ENCODE results near the gene BIK. TPM values are rescaled to one million over a fixed set of nuclear protein-coding genes. Genes with fewer than 3 reads are reported as not detected.

Gene BIK
- polyA plus RNA-seq, 1 donor: 2.1 TPM

DNA sequence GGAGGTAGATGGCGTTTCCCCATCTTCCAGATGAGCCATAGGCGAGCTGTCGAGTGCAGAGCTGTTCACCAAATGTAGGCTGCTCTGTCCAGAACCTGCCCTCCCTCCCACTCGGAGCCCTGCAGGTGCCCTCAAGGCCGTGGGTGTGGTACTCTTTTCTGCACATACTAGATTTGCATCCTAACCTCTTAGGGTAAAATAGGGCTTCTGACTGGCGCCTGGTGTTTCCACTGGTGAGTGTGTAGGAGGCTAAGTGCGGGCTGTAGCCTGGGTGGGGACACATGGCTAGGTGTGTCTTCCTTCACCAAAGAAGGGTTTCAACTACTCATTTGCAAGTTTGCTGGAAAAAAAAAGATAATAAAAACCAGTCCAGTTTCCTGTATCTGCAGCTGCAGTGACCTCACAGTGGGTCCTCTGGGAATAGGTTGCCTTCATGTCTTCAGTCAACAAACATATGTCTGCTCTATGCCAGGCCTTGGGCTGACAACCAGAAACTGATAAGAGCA is 8.5 kb downstream of the BIK start:
- Histone ChIP-seq H3K27ac (ENCODE audit: low read length) (no peak overlapping the region), H3K4me1 (ENCODE audit: control insufficient read depth, insufficient read depth, low read length) (no peaks in the 10 kb centered on the region), H3K36me3 (ENCODE audit: control insufficient read depth, insufficient read depth, low read length) (no peaks in the 10 kb centered on the region), H3K9me3 (ENCODE audit: control insufficient read depth, low read depth, low read length) (no peaks in the 10 kb centered on the region), H3K4me3 (ENCODE audit: low read length) (no peak overlapping the region), H3K27me3 (ENCODE audit: control insufficient read depth, insufficient read depth, low read length) (peaks cover 13% of the 10 kb centered on the region)
- DNase-seq: no peak
- no CpG with 5 or more reads among the region's 7 CpGs for WGBS (ENCODE audit: insufficient coverage, low lambda C conversion rate)

DNA sequence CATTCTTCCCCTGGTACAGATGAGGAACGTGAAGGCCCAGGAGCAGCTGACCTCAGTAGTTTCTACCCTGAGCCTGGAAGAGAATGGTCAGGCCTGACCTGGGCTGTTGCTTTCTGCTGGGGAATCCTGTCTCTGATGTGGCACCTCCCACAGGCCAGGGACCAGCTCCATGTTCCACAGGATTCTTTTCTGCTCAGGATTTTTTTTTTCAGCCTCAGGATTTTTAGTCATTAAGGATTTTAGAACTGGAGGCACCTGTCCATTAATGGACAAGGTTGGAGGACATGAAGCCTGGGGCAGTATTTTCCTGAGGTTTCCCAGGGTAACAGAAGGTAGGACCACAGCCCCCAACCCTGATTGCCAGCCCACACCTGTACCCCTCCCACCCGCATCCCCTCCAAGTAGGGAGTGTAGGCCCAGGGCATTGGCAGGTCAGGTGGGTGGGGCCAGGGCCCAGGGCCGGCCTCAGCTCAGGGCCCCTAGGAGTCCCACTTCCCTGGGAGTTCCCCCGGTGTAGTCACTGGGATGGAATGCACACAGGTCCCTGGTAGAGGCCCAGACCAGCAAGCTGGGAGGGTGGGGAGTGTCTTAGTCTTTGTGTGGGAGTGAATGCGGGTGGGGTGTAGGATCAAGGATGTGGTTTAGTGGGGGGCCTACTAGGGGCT is 16.1 kb downstream of the BIK start:
- H3K4me1 ChIP-seq (ENCODE audit: control insufficient read depth, insufficient read depth, low read length): peaks cover 41% of the 10 kb centered on the region

DNA sequence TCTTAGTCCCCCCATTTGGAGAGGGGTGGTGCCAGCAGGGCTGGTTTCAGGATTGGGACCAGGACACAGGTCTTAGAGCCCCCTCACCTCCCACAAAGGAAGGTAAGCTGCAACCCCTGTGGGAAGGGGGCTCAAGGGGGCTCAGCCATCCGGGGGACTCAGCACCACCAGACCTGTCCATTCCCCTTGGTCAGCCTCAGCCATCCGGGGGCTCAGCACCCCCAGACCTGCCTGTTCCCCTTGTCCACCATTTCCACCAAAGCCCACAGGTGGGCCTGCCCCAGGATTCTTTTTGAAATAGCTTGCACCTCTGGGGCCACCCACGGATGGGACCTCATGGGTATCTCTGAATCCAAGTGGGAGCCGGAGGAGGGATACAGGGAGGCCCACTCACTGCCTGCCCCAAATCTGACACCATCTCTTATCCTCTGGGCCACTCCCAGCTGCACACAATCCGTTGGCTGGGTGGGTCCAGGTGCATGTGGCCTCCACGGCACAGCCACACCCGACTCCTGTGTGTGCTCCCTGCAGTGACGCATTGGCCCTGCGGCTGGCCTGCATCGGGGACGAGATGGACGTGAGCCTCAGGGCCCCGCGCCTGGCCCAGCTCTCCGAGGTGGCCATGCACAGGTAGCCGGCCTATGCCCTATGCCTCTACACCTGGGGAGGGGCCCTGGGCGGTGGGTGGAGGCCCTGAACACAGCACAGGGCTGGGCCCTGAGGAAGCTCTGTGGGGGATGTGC is 16.8 kb downstream of the BIK start:
- Histone ChIP-seq H3K4me1 (ENCODE audit: control insufficient read depth, insufficient read depth, low read length) (peaks cover 41% of the 10 kb centered on the region), H3K4me3 (ENCODE audit: low read length) (no peak overlapping the region), H3K27me3 (ENCODE audit: control insufficient read depth, insufficient read depth, low read length) (no peaks in the 10 kb centered on the region), H3K27ac (ENCODE audit: low read length) (peak overlapping the region; percentile 64), H3K9me3 (ENCODE audit: control insufficient read depth, low read depth, low read length) (no peaks in the 10 kb centered on the region), H3K36me3 (ENCODE audit: control insufficient read depth, insufficient read depth, low read length) (peaks cover 13% of the 10 kb centered on the region)
- WGBS (ENCODE audit: insufficient coverage, low lambda C conversion rate): no CpG with 5 or more reads among the region's 17 CpGs
- DNase-seq: peak; percentile 81 to 86

More for the DNA sequence above, 16.1 kb downstream of the BIK start:
- Histone ChIP-seq H3K27ac (ENCODE audit: low read length) (peak overlapping the region; percentile 69), H3K9me3 (ENCODE audit: control insufficient read depth, low read depth, low read length) (no peaks in the 10 kb centered on the region), H3K27me3 (ENCODE audit: control insufficient read depth, insufficient read depth, low read length) (no peaks in the 10 kb centered on the region), H3K4me3 (ENCODE audit: low read length) (no peak overlapping the region), H3K36me3 (ENCODE audit: control insufficient read depth, insufficient read depth, low read length) (peaks cover 7% of the 10 kb centered on the region)
- WGBS (ENCODE audit: insufficient coverage, low lambda C conversion rate): no CpG with 5 or more reads among the region's 5 CpGs
- DNase-seq: peak; percentile 81 to 85

DNA sequence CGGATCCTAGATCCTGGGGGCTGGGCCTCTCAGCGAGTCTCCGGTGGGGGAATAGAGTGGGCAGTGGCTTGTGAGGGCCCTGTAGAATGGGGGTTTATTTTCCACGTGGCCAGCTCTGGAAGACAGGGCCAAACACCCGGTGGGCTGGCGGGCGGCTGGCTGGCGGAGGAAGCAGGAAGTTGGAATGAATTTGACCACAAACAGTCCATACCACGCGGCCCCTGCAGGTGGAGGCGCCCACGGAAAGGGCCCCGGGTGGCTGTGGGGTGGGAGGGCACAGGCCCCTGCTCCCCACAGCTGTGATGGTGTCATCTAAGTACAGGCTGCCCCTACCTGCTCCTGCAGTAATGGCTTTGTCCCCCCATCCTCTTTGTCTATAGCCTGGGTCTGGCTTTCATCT is 17.6 kb downstream of the BIK start:
- Histone ChIP-seq H3K4me1 (ENCODE audit: control insufficient read depth, insufficient read depth, low read length) (peaks cover 41% of the 10 kb centered on the region), H3K9me3 (ENCODE audit: control insufficient read depth, low read depth, low read length) (no peaks in the 10 kb centered on the region), H3K4me3 (ENCODE audit: low read length) (no peak overlapping the region), H3K27ac (ENCODE audit: low read length) (peak overlapping the region; percentile 46), H3K36me3 (ENCODE audit: control insufficient read depth, insufficient read depth, low read length) (peaks cover 20% of the 10 kb centered on the region), H3K27me3 (ENCODE audit: control insufficient read depth, insufficient read depth, low read length) (no peaks in the 10 kb centered on the region)
- no peak for DNase-seq
- no CpG with 5 or more reads among the region's 13 CpGs for WGBS (ENCODE audit: insufficient coverage, low lambda C conversion rate)

- H3K36me3 ChIP-seq (ENCODE audit: control insufficient read depth, insufficient read depth, low read length): peaks cover 25% of the 10 kb centered on the region
- no peaks in the 10 kb centered on the region for H3K27me3 ChIP-seq (ENCODE audit: control insufficient read depth, insufficient read depth, low read length)
- no peak overlapping the region for H3K4me3 ChIP-seq (ENCODE audit: low read length)
- DNase-seq: peak; percentile 75 to 86
- H3K27ac ChIP-seq (ENCODE audit: low read length): no peak overlapping the region
- no CpG with 5 or more reads among the region's 20 CpGs for WGBS (ENCODE audit: insufficient coverage, low lambda C conversion rate)
- peaks cover 41% of the 10 kb centered on the region for H3K4me1 ChIP-seq (ENCODE audit: control insufficient read depth, insufficient read depth, low read length)
- H3K9me3 ChIP-seq (ENCODE audit: control insufficient read depth, low read depth, low read length): no peaks in the 10 kb centered on the region
These were observed 18.4 kb downstream of the BIK start for GRCh38 chr22:43128928-43129424.

GRCh38 chr22:43129426-43130425 is 19.2 kb downstream of the BIK start:
- peak overlapping the region; percentile 39 for H3K27ac ChIP-seq (ENCODE audit: low read length)
- H3K4me1 ChIP-seq (ENCODE audit: control insufficient read depth, insufficient read depth, low read length): peaks cover 41% of the 10 kb centered on the region

GRCh38 chr22:43131773-43132501 is 21.4 kb downstream of the BIK start:
- Histone ChIP-seq H3K9me3 (ENCODE audit: control insufficient read depth, low read depth, low read length) (no peaks in the 10 kb centered on the region), H3K27ac (ENCODE audit: low read length) (no peak overlapping the region), H3K4me3 (ENCODE audit: low read length) (no peak overlapping the region), H3K27me3 (ENCODE audit: control insufficient read depth, insufficient read depth, low read length) (no peaks in the 10 kb centered on the region), H3K36me3 (ENCODE audit: control insufficient read depth, insufficient read depth, low read length) (peaks cover 50% of the 10 kb centered on the region), H3K4me1 (ENCODE audit: control insufficient read depth, insufficient read depth, low read length) (peaks cover 31% of the 10 kb centered on the region)
- no peak for DNase-seq
- no CpG with 5 or more reads among the region's 17 CpGs for WGBS (ENCODE audit: insufficient coverage, low lambda C conversion rate)

More at GRCh38 chr22:43129426-43130425, 19.2 kb downstream of the BIK start:
- Histone ChIP-seq H3K9me3 (ENCODE audit: control insufficient read depth, low read depth, low read length) (no peaks in the 10 kb centered on the region), H3K4me3 (ENCODE audit: low read length) (no peak overlapping the region), H3K27me3 (ENCODE audit: control insufficient read depth, insufficient read depth, low read length) (no peaks in the 10 kb centered on the region), H3K36me3 (ENCODE audit: control insufficient read depth, insufficient read depth, low read length) (peaks cover 31% of the 10 kb centered on the region)
- 27% methylated on average over 2 of the region's 16 CpGs for WGBS (ENCODE audit: insufficient coverage, low lambda C conversion rate)
- DNase-seq: no peak

GRCh38 chr22:43133401-43133800 is 22.9 kb downstream of the BIK start:
- Histone ChIP-seq H3K27me3 (ENCODE audit: control insufficient read depth, insufficient read depth, low read length) (no peaks in the 10 kb centered on the region), H3K36me3 (ENCODE audit: control insufficient read depth, insufficient read depth, low read length) (peaks cover 63% of the 10 kb centered on the region), H3K9me3 (ENCODE audit: control insufficient read depth, low read depth, low read length) (no peaks in the 10 kb centered on the region), H3K4me3 (ENCODE audit: low read length) (no peak overlapping the region), H3K4me1 (ENCODE audit: control insufficient read depth, insufficient read depth, low read length) (peaks cover 16% of the 10 kb centered on the region), H3K27ac (ENCODE audit: low read length) (no peak overlapping the region)
- 100% methylated on average over 1 of the region's 9 CpGs for WGBS (ENCODE audit: insufficient coverage, low lambda C conversion rate)
- DNase-seq: no peak

DNA sequence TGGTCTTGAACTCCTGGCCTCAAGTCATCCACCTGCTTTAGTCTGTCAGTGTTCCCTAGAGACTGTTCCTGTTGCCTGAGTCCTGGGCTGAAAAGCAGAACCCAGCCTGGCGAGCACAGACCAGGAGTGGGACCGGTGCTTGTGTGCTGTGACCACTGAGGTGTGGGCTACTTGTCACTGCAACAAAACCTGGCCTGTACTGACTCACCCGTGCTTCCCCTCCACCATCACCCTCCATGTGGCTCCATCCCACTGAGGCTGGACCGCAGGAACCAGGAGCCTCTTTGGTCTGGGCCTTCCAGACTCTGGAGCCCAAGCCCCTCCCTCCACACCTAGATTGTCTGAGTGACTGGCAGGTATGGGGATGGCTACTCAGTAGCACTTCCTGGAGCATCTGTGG is 24.0 kb downstream of the BIK start:
- Histone ChIP-seq H3K9me3 (ENCODE audit: control insufficient read depth, low read depth, low read length) (no peaks in the 10 kb centered on the region), H3K4me3 (ENCODE audit: low read length) (no peak overlapping the region), H3K4me1 (ENCODE audit: control insufficient read depth, insufficient read depth, low read length) (peaks cover 8% of the 10 kb centered on the region), H3K27ac (ENCODE audit: low read length) (no peak overlapping the region), H3K27me3 (ENCODE audit: control insufficient read depth, insufficient read depth, low read length) (no peaks in the 10 kb centered on the region), H3K36me3 (ENCODE audit: control insufficient read depth, insufficient read depth, low read length) (peaks cover 71% of the 10 kb centered on the region)
- no CpG with 5 or more reads among the region's 4 CpGs for WGBS (ENCODE audit: insufficient coverage, low lambda C conversion rate)
- DNase-seq: no peak

Data from large intestine (tissue), 3 donors.